ENCODE measurements around the gene SPEN.

- TF ChIP-seq CTCF (IDR thresholded peaks at IDR 0.05) (no peak), POLR2A (IDR thresholded peaks at IDR 0.05) (no peak)
Measured at GRCh38 chr1:15962671-15963362, 115.3 kb downstream of the SPEN start.
